GM19452 (cell line): ENCODE data around the gene DNAH2.
A peak's percentile ranks its signal among the peaks of the same experiment; 100 is the strongest.

Source experiments
- ATAC-seq: cut with Tn5 transposase; IDR thresholded peaks from one replicate; pipeline ENCODE4 v1.9.1; 2021; ENCODE audit not compliant: unreplicated experiment

The DNAH2 gene

DNA sequence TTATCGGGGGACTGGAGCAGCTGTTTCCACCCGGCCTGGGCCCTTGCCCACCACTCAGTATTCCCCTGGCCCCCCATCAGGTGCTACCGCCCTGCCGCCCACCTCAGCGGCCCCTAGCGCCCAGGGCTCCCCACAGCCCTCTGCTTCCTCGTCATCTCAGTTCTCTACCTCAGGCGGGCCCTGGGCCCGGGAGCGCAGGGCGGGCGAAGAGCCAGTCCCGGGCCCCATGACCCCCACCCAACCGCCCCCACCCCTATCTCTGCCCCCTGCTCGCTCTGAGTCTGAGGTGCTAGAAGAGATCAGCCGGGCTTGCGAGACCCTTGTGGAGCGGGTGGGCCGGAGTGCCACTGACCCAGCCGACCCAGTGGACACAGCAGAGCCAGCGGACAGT lies 131.2 kb downstream of the DNAH2 start:
- no peak for ATAC-seq

DNA sequence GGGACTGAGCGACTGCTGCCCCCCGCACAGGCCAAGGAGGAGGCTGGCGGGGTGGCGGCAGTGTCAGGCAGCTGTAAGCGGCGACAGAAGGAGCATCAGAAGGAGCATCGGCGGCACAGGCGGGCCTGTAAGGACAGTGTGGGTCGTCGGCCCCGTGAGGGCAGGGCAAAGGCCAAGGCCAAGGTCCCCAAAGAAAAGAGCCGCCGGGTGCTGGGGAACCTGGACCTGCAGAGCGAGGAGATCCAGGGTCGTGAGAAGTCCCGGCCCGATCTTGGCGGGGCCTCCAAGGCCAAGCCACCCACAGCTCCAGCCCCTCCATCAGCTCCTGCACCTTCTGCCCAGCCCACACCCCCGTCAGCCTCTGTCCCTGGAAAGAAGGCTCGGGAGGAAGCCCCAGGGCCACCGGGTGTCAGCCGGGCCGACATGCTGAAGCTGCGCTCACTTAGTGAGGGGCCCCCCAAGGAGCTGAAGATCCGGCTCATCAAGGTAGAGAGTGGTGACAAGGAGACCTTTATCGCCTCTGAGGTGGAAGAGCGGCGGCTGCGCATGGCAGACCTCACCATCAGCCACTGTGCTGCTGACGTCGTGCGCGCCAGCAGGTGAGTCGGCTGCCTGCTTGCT lies 131.7 kb downstream of the DNAH2 start:
- ATAC-seq = no peak

DNA sequence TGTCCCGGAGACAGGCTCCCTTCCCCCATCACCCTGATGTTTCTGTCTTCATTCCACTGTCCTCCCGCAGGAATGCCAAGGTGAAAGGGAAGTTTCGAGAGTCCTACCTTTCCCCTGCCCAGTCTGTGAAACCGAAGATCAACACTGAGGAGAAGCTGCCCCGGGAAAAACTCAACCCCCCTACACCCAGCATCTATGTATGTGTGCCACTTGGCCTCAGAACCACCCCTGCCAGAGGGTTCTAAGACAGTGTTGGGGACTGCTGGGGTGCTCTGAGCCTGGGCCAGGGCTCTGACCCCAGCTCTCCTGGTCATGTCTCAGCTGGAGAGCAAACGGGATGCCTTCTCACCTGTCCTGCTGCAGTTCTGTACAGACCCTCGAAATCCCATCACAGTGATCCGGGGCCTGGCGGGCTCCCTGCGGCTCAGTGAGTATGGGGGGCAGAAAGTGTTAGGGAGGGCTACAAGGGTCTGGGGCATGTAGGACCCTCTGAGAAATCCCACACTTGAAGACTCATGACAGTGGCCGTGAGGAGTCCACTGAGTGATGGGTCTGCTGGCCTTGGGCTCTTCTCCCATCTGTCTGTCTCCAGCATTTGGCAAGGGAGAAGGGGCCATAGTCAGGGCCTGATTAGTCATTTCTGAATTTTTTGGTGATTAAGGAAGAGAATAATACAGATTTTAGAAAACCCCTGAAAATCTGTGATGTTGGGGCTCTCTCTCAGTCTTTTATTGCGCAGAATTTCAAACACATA lies 132.4 kb downstream of the DNAH2 start:
- ATAC-seq = no peak

DNA sequence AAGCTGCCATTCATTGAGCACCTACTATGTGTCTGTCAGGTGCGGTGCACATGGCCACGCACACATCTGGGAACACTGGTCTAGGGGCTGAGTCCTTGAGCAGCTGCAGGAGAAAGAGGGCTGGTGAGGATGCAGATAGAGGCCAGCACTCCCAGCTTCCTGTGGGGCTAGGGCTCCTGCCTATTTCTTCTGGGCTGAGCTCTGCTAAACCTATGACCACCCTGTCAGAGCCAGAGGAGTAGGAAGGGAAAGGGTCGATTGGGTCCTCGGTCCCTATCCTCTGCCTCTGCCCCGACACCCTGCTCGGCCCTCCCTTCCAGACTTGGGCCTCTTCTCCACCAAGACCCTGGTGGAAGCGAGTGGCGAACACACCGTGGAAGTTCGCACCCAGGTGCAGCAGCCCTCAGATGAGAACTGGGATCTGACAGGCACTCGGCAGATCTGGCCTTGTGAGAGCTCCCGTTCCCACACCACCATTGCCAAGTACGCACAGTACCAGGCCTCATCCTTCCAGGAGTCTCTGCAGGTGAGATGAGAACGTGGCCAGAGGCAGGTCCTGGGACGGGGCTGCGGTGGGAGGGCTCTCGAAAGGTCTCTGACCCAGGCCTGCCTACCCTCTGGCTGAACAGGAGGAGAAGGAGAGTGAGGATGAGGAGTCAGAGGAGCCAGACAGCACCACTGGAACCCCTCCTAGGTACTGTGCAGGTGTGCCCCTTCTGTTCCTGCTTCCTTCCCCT lies 133.3 kb downstream of the DNAH2 start:
- no peak for ATAC-seq

DNA sequence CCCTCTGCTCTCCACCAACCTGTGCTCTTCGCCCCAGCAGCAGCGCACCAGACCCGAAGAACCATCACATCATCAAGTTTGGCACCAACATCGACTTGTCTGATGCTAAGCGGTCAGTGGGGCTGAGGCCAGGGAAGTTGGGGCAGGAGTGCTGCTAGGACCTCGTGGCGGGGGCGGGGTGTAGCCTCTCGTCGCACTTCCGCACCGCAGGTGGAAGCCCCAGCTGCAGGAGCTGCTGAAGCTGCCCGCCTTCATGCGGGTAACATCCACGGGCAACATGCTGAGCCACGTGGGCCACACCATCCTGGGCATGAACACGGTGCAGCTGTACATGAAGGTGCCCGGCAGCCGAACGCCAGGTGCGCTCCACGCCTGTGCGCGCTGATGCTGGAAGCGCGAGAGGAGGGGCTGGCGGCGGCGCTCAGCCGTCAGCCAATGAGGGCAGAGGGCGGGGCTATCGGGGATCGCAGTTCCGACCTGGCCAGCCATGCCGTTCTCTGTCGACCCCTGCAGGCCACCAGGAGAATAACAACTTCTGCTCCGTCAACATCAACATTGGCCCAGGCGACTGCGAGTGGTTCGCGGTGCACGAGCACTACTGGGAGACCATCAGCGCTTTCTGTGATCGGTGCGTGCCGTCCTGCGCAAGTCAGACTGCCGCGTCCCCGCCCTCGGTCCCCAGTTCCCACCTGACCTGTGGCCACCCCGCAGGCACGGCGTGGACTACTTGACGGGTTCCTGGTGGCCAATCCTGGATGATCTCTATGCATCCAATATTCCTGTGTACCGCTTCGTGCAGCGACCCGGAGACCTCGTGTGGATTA lies 134.1 kb downstream of the DNAH2 start:
- peak; percentile 58 for ATAC-seq

DNA sequence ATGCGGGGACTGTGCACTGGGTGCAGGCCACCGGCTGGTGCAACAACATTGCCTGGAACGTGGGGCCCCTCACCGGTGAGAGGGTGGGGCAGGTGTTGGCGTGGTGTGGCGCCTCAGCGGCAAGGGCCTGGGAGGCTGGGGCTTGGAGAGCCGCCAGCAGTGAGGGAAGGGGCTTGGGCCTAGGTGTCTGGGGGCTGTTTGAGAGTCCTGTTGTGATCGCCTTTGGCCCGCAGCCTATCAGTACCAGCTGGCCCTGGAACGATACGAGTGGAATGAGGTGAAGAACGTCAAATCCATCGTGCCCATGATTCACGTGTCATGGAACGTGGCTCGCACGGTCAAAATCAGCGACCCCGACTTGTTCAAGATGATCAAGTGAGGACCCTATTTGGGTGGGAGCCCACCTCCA lies 134.7 kb downstream of the DNAH2 start:
- ATAC-seq = no peak

DNA sequence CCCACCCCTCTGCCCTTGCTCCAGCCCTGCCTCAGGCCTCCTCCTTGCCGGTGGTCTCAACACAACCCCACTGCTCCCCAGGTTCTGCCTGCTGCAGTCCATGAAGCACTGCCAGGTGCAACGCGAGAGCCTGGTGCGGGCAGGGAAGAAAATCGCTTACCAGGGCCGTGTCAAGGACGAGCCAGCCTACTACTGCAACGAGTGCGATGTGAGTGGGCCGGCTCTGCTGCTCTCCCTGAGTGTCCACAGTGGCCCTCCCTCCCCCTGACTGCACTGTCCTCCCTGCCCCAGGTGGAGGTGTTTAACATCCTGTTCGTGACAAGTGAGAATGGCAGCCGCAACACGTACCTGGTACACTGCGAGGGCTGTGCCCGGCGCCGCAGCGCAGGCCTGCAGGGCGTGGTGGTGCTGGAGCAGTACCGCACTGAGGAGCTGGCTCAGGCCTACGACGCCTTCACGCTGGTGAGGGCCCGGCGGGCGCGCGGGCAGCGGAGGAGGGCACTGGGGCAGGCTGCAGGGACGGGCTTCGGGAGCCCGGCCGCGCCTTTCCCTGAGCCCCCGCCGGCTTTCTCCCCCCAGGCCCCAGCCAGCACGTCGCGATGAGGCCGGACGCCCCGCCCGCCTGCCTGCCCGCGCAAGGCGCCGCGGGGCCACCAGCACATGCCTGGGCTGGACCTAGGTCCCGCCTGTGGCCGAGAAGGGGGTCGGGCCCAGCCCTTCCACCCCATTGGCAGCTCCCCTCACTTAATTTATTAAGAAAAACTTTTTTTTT lies 135.6 kb downstream of the DNAH2 start:
- ATAC-seq = no peak

DNA sequence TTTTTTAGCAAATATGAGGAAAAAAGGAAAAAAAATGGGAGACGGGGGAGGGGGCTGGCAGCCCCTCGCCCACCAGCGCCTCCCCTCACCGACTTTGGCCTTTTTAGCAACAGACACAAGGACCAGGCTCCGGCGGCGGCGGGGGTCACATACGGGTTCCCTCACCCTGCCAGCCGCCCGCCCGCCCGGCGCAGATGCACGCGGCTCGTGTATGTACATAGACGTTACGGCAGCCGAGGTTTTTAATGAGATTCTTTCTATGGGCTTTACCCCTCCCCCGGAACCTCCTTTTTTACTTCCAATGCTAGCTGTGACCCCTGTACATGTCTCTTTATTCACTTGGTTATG lies 136.1 kb downstream of the DNAH2 start:
- ATAC-seq = no peak

DNA sequence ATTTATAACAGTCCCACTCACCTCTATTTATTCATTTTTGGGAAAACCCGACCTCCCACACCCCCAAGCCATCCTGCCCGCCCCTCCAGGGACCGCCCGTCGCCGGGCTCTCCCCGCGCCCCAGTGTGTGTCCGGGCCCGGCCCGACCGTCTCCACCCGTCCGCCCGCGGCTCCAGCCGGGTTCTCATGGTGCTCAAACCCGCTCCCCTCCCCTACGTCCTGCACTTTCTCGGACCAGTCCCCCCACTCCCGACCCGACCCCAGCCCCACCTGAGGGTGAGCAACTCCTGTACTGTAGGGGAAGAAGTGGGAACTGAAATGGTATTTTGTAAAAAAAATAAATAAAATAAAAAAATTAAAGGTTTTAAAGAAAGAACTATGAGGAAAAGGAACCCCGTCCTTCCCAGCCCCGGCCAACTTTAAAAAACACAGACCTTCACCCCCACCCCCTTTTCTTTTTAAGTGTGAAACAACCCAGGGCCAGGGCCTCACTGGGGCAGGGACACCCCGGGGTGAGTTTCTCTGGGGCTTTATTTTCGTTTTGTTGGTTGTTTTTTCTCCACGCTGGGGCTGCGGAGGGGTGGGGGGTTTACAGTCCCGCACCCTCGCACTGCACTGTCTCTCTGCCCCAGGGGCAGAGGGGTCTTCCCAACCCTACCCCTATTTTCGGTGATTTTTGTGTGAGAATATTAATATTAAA lies 136.7 kb downstream of the DNAH2 start:
- no peak for ATAC-seq

DNA sequence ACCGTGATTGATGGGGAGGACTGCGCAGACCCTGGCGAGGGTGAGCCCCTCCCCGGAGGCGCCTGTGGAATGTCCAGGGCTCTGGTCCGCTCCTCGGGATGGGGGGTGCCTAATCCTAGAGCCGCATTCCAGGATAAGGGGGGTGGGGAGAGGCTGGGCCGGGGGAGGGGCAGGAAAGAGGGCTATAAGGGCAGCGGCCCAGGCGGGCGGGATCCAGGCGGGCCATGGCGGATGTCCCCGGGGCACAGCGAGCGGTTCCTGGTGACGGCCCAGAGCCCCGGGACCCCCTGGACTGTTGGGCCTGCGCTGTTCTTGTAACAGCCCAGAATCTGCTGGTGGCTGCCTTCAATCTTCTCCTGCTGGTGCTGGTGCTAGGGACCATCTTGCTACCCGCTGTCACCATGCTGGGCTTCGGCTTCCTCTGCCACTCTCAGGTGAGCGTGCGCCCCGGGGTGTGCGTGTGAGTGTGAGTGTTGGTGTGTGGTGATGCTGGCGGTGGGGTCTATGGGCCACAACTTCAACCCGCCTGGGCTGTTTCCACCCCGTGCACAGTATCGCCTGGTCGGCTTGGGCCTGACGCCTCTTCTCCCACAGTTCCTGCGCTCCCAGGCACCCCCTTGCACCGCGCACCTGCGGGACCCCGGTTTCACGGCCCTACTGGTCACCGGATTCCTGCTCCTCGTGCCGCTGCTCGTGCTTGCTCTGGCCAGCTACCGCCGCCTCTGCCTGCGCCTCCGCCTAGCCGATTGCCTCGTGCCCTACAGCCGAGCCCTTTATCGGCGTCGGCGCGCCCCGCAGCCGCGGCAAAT lies 137.5 kb downstream of the DNAH2 start, which contains the start of gene TMEM88:
Gene TMEM88 (plus strand): TSS at position 216 of the 809 bp plus-strand sequence. CDS start 9 bp downstream, at position 225.
- no peak for ATAC-seq

DNA sequence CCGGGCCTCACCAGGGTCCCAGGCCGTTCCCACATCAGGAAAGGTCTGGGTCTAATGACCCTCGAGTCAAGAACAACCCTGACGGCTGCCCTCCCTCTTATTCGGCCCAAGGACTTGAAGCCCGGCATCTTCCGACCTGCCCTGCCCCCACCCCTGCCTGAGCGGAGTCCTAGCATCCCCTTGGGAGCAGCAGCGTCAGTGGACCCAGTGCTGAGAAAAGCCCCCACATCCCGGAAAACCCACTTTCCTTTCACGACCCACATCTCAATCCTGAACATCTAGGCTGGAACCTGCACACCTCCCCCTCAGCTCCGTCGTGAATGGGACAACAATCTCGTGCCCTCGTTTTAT lies 138.1 kb downstream of the DNAH2 start:
- ATAC-seq = no peak

DNA sequence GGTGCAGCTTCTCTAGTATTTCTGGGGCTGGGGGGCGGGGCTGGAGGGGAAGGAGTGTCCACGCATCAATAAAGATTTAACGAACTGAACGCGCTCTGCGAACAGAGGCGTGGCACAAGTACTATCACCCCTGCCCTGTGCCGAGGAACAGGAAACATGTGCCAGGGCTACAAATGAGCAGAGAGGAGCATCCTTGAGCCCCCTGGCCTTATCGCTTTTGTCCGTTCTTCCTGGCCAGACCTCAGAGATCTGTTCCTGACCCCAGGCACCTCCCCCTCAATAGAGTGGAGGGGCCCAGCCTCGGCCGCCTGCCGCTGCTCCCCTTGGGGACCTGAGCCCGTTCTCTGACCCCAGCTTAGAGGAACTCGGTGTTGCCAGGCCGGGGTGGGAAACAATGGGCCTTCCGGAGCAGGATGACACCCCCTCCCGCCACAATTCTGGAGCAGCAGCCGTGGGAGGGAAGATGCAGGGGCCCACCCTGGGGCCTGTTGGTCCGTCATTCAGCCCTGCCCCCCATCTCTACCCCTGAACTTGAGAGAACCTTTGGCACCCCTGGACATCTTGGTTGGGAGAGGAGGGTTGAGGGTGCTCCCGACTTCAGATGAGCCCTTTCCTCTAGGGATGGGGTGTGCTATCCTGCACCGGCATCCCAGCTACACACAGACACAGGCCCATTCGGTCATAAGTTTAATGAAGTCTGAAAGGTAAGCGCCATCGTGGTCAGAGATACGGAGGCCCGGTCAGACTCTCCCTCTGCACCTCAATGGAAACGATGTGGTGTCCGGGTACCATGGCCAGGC lies 138.7 kb downstream of the DNAH2 start:
- no peak for ATAC-seq

DNA sequence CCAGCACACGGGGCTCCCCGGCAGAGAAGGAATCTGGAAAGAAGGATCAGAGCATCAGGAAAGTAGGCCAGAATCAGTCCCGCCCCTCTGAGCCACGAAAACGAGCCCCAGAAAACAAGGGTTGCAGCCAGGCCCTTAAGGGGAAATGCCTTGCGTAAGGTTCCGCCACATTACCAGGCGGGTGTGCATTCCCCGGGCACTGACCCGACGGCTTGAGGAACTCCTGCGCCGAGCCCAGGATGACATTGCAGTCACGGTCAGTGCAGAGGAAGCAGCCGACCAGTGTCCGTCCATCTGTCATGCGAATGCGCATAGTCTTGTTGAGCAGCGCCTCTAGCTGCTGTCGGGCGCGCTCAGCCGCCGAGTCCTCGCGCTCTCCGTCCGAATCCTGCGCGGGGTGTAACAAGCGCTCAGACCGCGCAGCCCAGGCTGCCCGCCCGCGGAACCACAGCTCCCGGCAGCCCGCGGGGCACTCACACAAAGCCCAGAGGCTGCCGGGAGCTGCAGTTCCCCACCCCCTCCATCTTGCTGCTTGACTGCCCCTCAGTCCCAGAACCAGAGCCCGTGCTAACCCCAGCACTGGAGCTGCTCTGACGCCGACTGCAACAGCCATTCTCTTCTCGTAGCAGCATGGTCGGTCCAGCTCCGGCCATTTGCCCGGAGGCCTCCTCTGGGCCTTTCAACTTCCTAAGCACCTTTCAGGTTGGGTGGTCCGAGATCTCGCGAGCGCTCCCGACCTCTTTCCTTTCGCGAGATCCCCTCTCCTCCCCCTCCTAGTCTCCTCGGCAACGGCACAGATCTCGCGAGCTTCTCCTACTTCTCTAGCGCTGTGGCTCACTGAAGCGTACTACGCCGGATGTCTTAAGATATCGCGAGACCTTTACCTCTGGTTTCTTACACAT lies 139.5 kb downstream of the DNAH2 start, which contains the start of gene NAA38:
Gene NAA38 (minus strand): TSS at position 749 of the 902 bp plus-strand sequence. CDS start 96 bp downstream, at position 653.
- peak; percentile 70 for ATAC-seq

DNA sequence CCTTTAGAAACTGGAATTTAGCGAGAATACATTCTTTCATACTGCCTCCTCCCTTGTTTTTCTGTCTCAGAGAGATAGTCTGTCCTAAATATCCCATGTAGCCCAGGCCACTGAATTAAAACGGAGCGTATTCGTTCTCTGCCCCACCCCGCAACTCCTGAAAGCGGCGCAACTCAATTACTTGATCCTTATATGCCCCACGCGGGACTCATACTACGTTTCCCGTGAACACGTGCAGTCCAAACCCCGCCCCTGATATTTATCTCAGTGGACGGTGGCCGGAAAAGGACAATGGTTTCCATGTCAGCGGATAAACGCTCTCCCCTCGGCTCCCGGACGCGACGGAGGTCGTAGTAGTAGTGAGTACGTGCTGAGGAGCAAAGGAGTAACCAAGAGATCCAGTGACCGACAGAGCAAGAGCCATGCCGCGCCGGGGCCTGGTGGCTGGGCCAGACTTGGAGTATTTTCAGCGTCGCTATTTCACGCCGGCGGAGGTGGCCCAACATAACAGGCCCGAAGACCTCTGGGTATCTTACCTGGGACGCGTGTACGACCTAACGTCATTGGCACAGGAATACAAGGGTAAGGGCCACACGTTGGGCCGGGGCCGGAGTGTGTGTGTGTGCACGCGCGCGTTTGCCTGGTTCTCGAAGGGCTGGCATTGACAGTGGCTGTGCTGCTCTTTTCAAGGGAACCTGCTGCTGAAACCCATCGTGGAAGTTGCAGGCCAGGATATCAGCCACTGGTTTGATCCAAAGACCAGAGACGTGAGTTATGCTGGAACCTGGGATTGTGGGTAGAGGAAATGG lies 140.4 kb downstream of the DNAH2 start, which contains the start of gene CYB5D1:
Gene CYB5D1 (plus strand): TSS at position 291 of the 809 bp plus-strand sequence. CDS start 132 bp downstream, at position 423.
- peak; percentile 41 for ATAC-seq

DNA sequence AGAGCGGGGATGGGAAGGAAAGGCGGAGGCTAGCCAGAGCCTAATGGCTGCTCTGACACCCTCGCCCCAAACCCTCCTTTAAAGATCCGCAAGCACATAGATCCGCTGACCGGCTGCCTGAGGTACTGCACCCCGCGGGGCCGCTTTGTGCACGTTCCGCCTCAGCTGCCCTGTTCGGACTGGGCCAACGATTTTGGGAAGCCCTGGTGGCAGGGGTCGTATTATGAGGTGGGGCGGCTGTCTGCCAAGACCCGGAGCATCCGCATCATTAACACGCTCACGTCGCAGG lies 140.9 kb downstream of the DNAH2 start:
- ATAC-seq = no peak

DNA sequence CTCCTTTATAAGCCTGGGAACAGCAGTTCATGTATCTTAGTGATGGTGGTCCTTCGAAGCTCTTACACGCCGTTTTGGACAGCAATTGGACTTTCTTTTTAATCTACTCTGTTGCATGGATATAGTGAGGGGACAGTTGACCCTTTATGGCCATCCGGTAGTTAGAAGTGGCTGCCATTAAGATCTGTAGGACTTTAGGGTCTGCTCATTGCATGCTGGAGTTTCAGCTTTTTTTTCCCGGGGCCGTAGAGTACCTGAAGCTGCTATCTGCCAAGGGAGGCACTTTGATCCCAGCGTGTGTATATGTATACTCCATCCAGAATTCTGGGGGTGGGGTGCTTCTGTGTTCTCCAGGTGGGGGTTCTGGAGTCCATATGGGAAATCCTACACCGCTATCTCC lies 141.5 kb downstream of the DNAH2 start:
- ATAC-seq = no peak
